Nephron (organoid): ENCODE data around the gene MACO1.
A peak's percentile ranks its signal among the peaks of the same experiment; 100 is the strongest.

Source experiments
- H3K27ac Mint-ChIP-seq, 3 experiments: 2 replicates each; pipeline ENCODE4 v1.8.0; 2020; ENCODE audit warnings: mixed read lengths in 3 of 3, mild to moderate bottlenecking in 2 of 3, moderate library complexity in 1 of 3
- H3K27me3 Mint-ChIP-seq: 2 replicates; pipeline ENCODE4 v1.8.0; 2021; ENCODE audit warnings: low read depth, mild to moderate bottlenecking, moderate library complexity, mixed read lengths
- H3K36me3 Mint-ChIP-seq: 2 replicates; pipeline ENCODE4 v1.8.0; 2020; ENCODE audit warnings: low read depth, mixed read lengths
- H3K4me1 Mint-ChIP-seq: 2 replicates; pipeline ENCODE4 v1.8.0; 2020; ENCODE audit warnings: mixed read lengths
- H3K4me3 Mint-ChIP-seq, 3 experiments: 2 replicates each; pipeline ENCODE4 v1.8.0; 2020; ENCODE audit warnings: mild to moderate bottlenecking in 3 of 3, mixed read lengths in 3 of 3, moderate library complexity in 2 of 3
- H3K9me3 Mint-ChIP-seq: 2 replicates; pipeline ENCODE4 v1.8.0; 2020; ENCODE audit warnings: mixed read lengths
- TF ChIP-seq, protein P1 (sequence below), 3 experiments: fragments of 200-600 bp; sonication (generic); IDR thresholded peaks; one replicate each; pipeline ENCODE4 v1.5.0; 2021; ENCODE audit warnings: antibody characterized with exemption in 3 of 3; ENCODE audit not compliant: unreplicated experiment in 3 of 3

The MACO1 gene

DNA sequence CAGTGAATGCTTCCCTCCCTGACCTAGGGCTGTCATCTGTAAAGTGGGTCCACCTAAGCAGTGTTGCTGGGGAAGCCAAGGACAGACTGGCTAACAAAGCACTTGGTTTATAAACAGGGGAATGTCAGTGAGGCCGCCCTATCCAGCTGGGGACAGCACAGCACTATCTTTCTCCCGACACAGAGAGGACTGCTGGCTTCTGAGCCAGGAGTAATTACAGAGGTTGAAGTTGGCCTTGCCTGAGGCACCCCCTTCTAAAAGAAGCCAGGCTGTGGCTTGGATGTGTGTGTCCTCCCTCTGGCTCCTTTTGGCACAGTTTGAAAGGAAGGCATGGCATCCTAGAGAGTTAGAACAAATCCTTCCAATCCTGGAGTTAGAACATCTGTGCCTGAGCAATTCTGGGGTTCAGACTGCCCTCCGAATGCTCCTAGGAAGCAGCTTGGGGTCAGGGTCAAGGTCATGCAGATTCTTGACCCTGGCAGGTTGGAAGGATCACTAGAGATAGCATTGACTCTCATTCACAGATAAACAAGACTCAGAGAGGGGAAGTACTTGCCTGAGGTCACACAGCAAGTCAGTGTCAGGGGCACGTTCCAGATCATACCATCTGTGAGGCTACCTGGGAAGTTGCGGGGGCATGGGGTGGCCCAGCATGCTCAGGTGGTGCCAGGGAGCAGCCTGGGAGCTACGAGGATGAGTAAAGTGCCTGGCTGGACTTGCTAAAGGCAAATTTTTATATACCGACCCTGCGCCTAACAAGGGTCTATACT lies 111.4 kb downstream of the MACO1 start:
- Mint-ChIP-seq H3K4me1 (peaks cover 14% of the 10 kb centered on the region), H3K27me3 (peaks cover 10% of the 10 kb centered on the region), H3K36me3 (no peaks in the 10 kb centered on the region), H3K4me3 (peak overlapping the region; percentile 77 to 88 (median 85)), H3K9me3 (no peaks in the 10 kb centered on the region), H3K27ac (no peak overlapping the region)
- TF ChIP-seq, protein P1, sequence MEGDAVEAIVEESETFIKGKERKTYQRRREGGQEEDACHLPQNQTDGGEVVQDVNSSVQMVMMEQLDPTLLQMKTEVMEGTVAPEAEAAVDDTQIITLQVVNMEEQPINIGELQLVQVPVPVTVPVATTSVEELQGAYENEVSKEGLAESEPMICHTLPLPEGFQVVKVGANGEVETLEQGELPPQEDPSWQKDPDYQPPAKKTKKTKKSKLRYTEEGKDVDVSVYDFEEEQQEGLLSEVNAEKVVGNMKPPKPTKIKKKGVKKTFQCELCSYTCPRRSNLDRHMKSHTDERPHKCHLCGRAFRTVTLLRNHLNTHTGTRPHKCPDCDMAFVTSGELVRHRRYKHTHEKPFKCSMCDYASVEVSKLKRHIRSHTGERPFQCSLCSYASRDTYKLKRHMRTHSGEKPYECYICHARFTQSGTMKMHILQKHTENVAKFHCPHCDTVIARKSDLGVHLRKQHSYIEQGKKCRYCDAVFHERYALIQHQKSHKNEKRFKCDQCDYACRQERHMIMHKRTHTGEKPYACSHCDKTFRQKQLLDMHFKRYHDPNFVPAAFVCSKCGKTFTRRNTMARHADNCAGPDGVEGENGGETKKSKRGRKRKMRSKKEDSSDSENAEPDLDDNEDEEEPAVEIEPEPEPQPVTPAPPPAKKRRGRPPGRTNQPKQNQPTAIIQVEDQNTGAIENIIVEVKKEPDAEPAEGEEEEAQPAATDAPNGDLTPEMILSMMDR (IDR thresholded peaks at IDR 0.05; ENCODE audit: unreplicated experiment in 3 of 3), result no peak

DNA sequence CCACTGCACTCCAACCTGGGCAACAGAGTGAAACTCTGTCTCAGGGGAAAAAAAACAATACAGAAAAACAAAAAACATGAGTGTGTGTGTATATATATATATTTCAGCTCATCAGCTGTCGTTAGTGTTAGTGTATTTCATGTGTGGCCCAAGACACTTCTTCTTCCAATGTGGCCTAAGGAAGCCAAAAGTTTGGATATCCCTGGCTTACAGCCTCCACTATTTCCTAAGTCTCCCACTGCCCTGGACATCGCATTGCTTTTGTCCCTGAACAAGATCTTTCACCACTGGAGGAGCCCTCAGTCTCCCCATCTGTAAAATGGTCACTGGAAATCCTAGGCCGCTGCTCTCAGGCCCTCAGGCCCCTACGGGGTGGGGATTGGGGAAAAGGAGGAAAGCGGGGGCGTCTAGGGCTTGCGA lies 112.3 kb downstream of the MACO1 start:
- Mint-ChIP-seq H3K27ac (peak overlapping the region in 1 of 3 experiments; percentile 16), H3K4me3 (peak overlapping the region; percentile 77 to 88 (median 85)), H3K9me3 (no peaks in the 10 kb centered on the region), H3K4me1 (peaks cover 14% of the 10 kb centered on the region), H3K27me3 (peaks cover 10% of the 10 kb centered on the region), H3K36me3 (no peaks in the 10 kb centered on the region)
- TF ChIP-seq, protein P1 (IDR thresholded peaks at IDR 0.05; ENCODE audit: unreplicated experiment in 3 of 3), result no peak

DNA sequence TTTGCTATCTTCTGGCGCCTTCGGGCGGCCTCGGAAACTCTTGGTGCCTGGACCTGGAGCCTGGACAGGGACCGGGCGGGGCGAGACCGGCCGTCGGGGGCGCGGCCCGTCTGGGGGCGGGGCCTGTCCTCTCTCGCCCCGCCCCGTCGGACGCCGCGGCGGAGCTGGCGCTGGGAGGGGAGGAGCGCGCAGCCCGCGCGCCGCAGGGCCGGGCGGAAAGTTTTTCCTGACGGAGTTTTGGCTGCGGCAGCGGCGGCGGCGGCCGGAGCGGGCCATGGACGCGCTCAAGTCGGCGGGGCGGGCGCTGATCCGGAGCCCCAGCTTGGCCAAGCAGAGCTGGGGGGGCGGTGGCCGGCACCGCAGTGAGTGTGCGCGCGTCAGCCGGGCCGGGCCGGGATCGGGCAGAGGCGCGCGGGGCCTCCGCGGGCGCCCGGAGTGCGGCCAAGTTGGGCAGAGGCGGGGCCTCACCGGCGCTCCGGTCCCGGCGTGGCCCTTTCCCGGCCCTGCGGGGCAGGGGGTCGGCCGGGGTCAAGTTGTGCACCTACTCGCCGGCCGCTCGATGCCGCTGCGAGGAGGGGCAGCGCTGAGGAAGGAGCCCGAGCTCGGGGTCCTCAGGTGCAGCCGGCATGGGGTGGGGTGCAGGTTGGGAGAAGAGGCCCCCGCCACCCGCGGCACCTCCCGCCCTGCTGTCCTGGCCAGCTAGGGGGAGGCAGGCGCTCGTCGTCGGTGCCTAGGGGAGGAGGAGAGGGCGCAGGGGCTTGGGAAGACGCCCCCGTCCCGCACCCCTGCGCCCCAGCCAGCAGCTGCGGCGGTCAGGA lies 112.9 kb downstream of the MACO1 start, which contains the start of gene LDLRAP1:
TSS of gene LDLRAP1 (plus strand) at position 182 of the 818 bp plus-strand sequence. CDS start at position 275, 93 bp downstream.
- H3K36me3 Mint-ChIP-seq, result no peaks in the 10 kb centered on the region
- no peaks in the 10 kb centered on the region for H3K9me3 Mint-ChIP-seq

DNA sequence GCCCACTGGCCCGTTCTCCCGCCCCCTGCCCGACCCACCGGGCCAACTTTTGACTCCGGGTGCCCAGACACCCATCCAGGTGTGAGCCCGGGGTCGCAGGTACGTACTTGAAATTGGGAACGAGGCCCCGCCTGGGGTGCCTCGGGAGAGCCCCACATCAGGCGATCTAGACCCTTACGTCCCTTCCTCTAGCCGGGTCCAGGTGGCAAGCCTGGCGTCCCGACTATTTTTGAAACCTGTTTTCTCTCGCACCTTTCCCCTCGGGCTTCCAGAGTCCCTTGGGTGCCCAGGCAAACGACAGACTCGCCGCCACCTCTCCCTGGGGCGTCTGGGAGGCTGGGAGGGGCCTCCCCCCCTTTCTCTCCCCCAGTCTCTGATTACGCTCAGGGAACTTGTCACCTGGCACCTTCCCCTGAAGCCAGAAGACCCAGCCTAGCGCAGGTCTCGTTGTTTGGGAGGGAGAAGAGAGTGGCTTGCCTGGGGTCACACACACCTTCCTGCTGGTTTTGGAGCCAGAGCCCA lies 113.6 kb downstream of the MACO1 start:
- peak overlapping the region; percentile 83 to 85 (median 84) for H3K4me3 Mint-ChIP-seq
- no peaks in the 10 kb centered on the region for H3K9me3 Mint-ChIP-seq
- TF ChIP-seq, protein P1 (IDR thresholded peaks at IDR 0.05; ENCODE audit: unreplicated experiment in 3 of 3), result no peak
- no peaks in the 10 kb centered on the region for H3K36me3 Mint-ChIP-seq
- no peak overlapping the region for H3K27ac Mint-ChIP-seq
- H3K4me1 Mint-ChIP-seq, result peaks cover 16% of the 10 kb centered on the region
- peaks cover 10% of the 10 kb centered on the region for H3K27me3 Mint-ChIP-seq

More for the DNA sequence above, 112.9 kb downstream of the MACO1 start, which contains the start of gene LDLRAP1:
- Mint-ChIP-seq H3K4me3 (peak within 1 kb of the TSS; percentile 83 to 88 (median 85)), H3K4me1 (peaks cover 14% of the 10 kb centered on the region), H3K27ac (peak within 1 kb of the TSS in 1 of 3 experiments; percentile 16), H3K27me3 (peaks cover 10% of the 10 kb centered on the region)
- TF ChIP-seq, protein P1 (IDR thresholded peaks at IDR 0.05; ENCODE audit: unreplicated experiment in 3 of 3), result no peak

DNA sequence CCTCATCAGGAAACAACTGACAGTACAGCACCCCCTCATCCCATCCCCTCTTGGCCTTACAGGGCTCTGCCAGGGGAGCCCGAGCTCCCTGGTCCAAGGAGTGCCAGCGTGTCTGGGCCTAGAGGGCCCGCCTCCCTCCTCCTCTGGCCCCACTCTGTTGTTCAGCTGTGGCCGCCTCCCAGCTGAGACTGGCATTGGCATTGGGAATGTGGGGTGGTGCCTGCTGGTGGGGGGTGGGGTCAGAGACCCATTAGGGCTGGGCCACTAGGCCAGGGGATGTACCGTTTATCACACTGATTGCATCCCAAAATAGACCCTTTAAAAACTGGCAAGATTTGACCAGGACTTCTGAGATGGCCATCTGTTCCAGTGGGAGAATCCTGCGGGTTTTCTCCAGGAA lies 114.1 kb downstream of the MACO1 start:
- Mint-ChIP-seq H3K4me3 (peak overlapping the region; percentile 83 to 85 (median 84)), H3K36me3 (no peaks in the 10 kb centered on the region), H3K27ac (no peak overlapping the region), H3K4me1 (peaks cover 21% of the 10 kb centered on the region), H3K27me3 (peaks cover 10% of the 10 kb centered on the region), H3K9me3 (no peaks in the 10 kb centered on the region)
- TF ChIP-seq, protein P1 (IDR thresholded peaks at IDR 0.05; ENCODE audit: unreplicated experiment in 3 of 3), result no peak
